HepG2 (cell line): Measurements from ENCODE around the gene USF1. TPM values are rescaled to one million over a fixed set of nuclear protein-coding genes. Genes with fewer than 3 reads are reported as not detected.

ENCODE experiments used
- CAMTA2 ChIP-seq: sonication (generic); formaldehyde crosslinking; IDR thresholded peaks from 2 replicates; pipeline ENCODE4 v1.4.0; 2020; ENCODE audit warnings: mild to moderate bottlenecking, missing genetic modification reagents, borderline replicate concordance
- FOSL2 ChIP-seq: sonication (generic); formaldehyde crosslinking; IDR thresholded peaks from 2 replicates; pipeline ENCODE4 v1.4.0; 2020; ENCODE audit warnings: missing genetic modification reagents
- IRF2 ChIP-seq: IDR thresholded peaks from 2 replicates; pipeline ENCODE4 v1.6.1; 2018; ENCODE audit warnings: missing genetic modification reagents, missing compliant biosample characterization
- NR2F1 ChIP-seq, 2 experiments: fragments of 450-650 bp in 1 of 2; formaldehyde crosslinking in 1 of 2; IDR thresholded peaks; 2 replicates each; pipeline versions ENCODE4 v1.5.0 to v1.6.1; 2016 to 2020; ENCODE audit warnings: mild to moderate bottlenecking in 1 of 2, missing compliant biosample characterization in 1 of 2, missing genetic modification reagents in 1 of 2, moderate library complexity in 1 of 2
- RBM39 ChIP-seq: fragments of 200-400 bp; formaldehyde crosslinking; IDR thresholded peaks from one replicate; pipeline ENCODE4 v1.6.1; 2018; ENCODE audit warnings: antibody characterized with exemption, mild to moderate bottlenecking, low read depth, low read length; ENCODE audit not compliant: poor library complexity, severe bottlenecking
- SIN3B ChIP-seq: fragments of 150-350 bp; IDR thresholded peaks from 2 replicates; pipeline ENCODE4 v1.6.1; 2014; ENCODE audit warnings: low read length
- SP1 ChIP-seq, 2 experiments: fragments of 450-650 bp in 1 of 2; sonication (generic) in 1 of 2; formaldehyde crosslinking in 1 of 2; IDR thresholded peaks; 2 replicates each; pipeline versions ENCODE4 v1.4.0 to v1.6.1; 2016 to 2020; ENCODE audit warnings: missing genetic modification reagents in 1 of 2
- SRSF4 ChIP-seq: fragments of 200-400 bp; formaldehyde crosslinking; IDR thresholded peaks from one replicate; pipeline ENCODE4 v1.6.1; 2018; ENCODE audit warnings: mild to moderate bottlenecking, low read depth, low read length, moderate library complexity; ENCODE audit not compliant: poor library complexity, severe bottlenecking
- THAP11 ChIP-seq: IDR thresholded peaks from 2 replicates; pipeline ENCODE4 v1.6.1; 2016; ENCODE audit warnings: missing biosample characterization, missing genetic modification reagents
- THYN1 ChIP-seq: sonication (generic); formaldehyde crosslinking; IDR thresholded peaks from 2 replicates; pipeline ENCODE4 v1.8.1; 2023; ENCODE audit warnings: low read depth, mild to moderate bottlenecking, moderate library complexity, missing genetic modification reagents, borderline replicate concordance
- ZNF12 ChIP-seq: sonication (generic); formaldehyde crosslinking; IDR thresholded peaks from 2 replicates; pipeline ENCODE4 v1.5.0; 2020; ENCODE audit warnings: missing genetic modification reagents
- ZNF230 ChIP-seq: sonication (generic); formaldehyde crosslinking; IDR thresholded peaks from 2 replicates; pipeline ENCODE4 v1.4.0; 2020; ENCODE audit warnings: mild to moderate bottlenecking, missing genetic modification reagents
- ZNF274 ChIP-seq: sonication (generic); formaldehyde crosslinking; IDR thresholded peaks from 2 replicates; pipeline ENCODE4 v1.5.1; 2020; ENCODE audit warnings: mild to moderate bottlenecking, missing genetic modification reagents
- ZNF407 ChIP-seq: sonication (generic); formaldehyde crosslinking; IDR thresholded peaks from one replicate; pipeline ENCODE4 v1.5.1; 2020; ENCODE audit warnings: mild to moderate bottlenecking, missing genetic modification reagents; ENCODE audit errors: not compliant biosample characterization
- ZNF761 ChIP-seq: sonication (generic); formaldehyde crosslinking; conservative IDR thresholded peaks from 2 replicates; pipeline ENCODE4 v1.4.0; 2020; ENCODE audit warnings: mild to moderate bottlenecking, missing genetic modification reagents
- ZNF782 ChIP-seq: sonication (generic); formaldehyde crosslinking; IDR thresholded peaks from 2 replicates; pipeline ENCODE4 v1.4.0; 2020; ENCODE audit warnings: missing genetic modification reagents, mild to moderate bottlenecking, borderline replicate concordance
- ZNF891 ChIP-seq: sonication (generic); formaldehyde crosslinking; IDR thresholded peaks from 2 replicates; pipeline ENCODE4 v1.5.0; 2020; ENCODE audit warnings: mild to moderate bottlenecking, missing genetic modification reagents
- polyA plus RNA-seq, 8 experiments: library from polyadenylated mRNA; depleted of rRNA in 3 of 8; stranded (reverse) in 7 of 8; unstranded in 1 of 8; fragments of >200 nt; fragmentation: Illumina TruSeq in 4 of 8; extraction: Trizol in 4 of 8; gene quantifications; 2 replicates each; pipeline versions ENCODE4 v1.2.1 to v1.2.3, GENCODE V29; 2011 to 2016; ENCODE audit warnings: low read depth in 4 of 8, missing spikeins in 1 of 8, mixed read lengths in 1 of 8; ENCODE audit not compliant: insufficient read depth in 1 of 8
- total RNA-seq, 5 experiments: library from RNA; depleted of rRNA; stranded (reverse); fragments of >200 nt; fragmentation: Illumina TruSeq; extraction: Trizol; gene quantifications; 2 replicates each; pipeline ENCODE4 v1.2.3, GENCODE V29; 2016; ENCODE audit warnings: low read depth in 1 of 5
- TF ChIP-seq, protein P1 (sequence below): sonication (generic); formaldehyde crosslinking; conservative IDR thresholded peaks from 2 replicates; pipeline ENCODE4 v1.4.0; 2020; ENCODE audit warnings: missing genetic modification reagents
- TF ChIP-seq, protein P2 (sequence below): IDR thresholded peaks from 2 replicates; pipeline ENCODE4 v1.6.1; 2016; ENCODE audit warnings: missing genetic modification reagents, missing compliant biosample characterization

USF1 gene
- total and polyA plus RNA-seq, 2 of the 13 experiments (the other 11 are each of a cell fraction or from before 2014, with no cell fraction given) = 26.9 to 39.4 TPM

- TF ChIP-seq ZNF407 (CRISPR knock-in tag) (no peak), IRF2 (CRISPR knock-in tag) (0 out of 2 replicates have a peak, but pooled peaks have one; percentile 24), FOSL2 (CRISPR knock-in tag) (peak; percentile 13; the same call in 1 of the 2 replicates), CAMTA2 (CRISPR knock-in tag) (no peak), SRSF4 (no peak), SP1 (IDR thresholded peaks at IDR 0.05) (no peak), SP1 (CRISPR knock-in tag; IDR thresholded peaks at IDR 0.05) (peak; percentile 90), ZNF12 (CRISPR knock-in tag) (peak; percentile 44; the same call in 1 of the 2 replicates), THAP11 (CRISPR knock-in tag) (peak; percentile 92), THYN1 (CRISPR knock-in tag) (0 out of 2 replicates have a peak, but pooled peaks have one; percentile 37), ZNF782 (CRISPR knock-in tag) (no peak), ZNF761 (no peak), SIN3B (no peak), ZNF274 (CRISPR knock-in tag) (0 out of 2 replicates have a peak, but pooled peaks have one; percentile 55), NR2F1 (CRISPR knock-in tag; IDR thresholded peaks at IDR 0.05) (peak in 1 of 2 experiments; percentile 39; a peak in 1 of 4 replicates), ZNF230 (peak; percentile 63; the same call in 1 of the 2 replicates), ZNF891 (CRISPR knock-in tag) (no peak), RBM39 (peak; percentile 19)
- TF ChIP-seq, protein P1, sequence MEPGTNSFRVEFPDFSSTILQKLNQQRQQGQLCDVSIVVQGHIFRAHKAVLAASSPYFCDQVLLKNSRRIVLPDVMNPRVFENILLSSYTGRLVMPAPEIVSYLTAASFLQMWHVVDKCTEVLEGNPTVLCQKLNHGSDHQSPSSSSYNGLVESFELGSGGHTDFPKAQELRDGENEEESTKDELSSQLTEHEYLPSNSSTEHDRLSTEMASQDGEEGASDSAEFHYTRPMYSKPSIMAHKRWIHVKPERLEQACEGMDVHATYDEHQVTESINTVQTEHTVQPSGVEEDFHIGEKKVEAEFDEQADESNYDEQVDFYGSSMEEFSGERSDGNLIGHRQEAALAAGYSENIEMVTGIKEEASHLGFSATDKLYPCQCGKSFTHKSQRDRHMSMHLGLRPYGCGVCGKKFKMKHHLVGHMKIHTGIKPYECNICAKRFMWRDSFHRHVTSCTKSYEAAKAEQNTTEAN (CRISPR knock-in tag) = no peak
- TF ChIP-seq, protein P2, sequence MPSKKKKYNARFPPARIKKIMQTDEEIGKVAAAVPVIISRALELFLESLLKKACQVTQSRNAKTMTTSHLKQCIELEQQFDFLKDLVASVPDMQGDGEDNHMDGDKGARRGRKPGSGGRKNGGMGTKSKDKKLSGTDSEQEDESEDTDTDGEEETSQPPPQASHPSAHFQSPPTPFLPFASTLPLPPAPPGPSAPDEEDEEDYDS (CRISPR knock-in tag) = peak; percentile 83
These were observed at the start of gene USF1 (continued) for GRCh38 chr1:161045736-161046604.
